Measurements from ENCODE around the gene SPATA2L. TPM values are rescaled to one million over a fixed set of nuclear protein-coding genes. Genes with fewer than 3 reads are reported as not detected.

SPATA2L gene
- total and polyA plus RNA-seq, 10 of the 15 experiments (the other 5 are each of a cell fraction or from before 2014, with no cell fraction given): 0.20 to 6.9 (median 3.9) TPM; not detected in 1

DNA sequence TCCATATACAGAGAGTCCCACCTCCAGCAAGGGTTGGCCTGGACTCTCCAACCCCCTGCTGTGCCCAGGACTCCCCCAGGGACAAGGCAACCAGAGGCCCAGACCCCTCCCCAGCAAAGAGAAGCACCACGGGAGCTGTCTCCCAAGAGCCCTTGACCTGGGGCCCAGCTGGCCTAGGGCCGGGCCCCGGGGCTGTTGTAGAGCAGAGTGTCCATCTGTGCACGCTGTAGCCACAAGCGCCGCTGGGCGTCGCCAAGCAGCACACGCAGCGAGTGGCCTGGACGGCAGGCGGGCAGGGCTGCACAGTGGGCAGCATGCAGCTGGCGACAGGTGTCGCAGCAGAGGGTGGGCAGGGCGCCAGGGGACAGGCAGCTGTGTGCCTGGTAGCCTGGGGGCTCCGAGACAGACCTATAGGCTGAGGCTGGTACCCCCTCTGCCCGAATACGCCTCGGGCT, 4.3 kb downstream of the SPATA2L start:
- H3K9ac ChIP-seq (ENCODE audit: control insufficient read depth, insufficient read depth, low read length): no peak overlapping the region
- in situ Hi-C loops (cut with MboI) (no loop called here), intact Hi-C loops (cut with micrococcal nuclease; ENCODE audit: unreplicated experiment) (no loop called here)
- ATAC-seq (no peak), DNase-seq (ENCODE audit: low read depth, low spot score) (no peak), FAIRE-seq (no peak)
- no TSS peak for BruUV-seq (replicated peaks)
- RAD21 ChIA-PET (ENCODE audit: unreplicated experiment): no interaction called here
- no peaks in the 10 kb centered on the region for H3K27me3 ChIP-seq (replicated peaks in 1 of 2; ENCODE audit: control insufficient read depth in 2 of 2, insufficient read depth in 2 of 2, low read length in 1 of 2)
- WGBS (ENCODE audit: insufficient coverage, insufficient replicate concordance, low lambda C conversion rate, missing lambda C conversion rate): 92% methylated on average over 19 of the region's 19 CpGs
- no peaks in the 10 kb centered on the region for H3K79me2 ChIP-seq (ENCODE audit: control insufficient read depth, insufficient read depth, low read length)
- peaks cover 20% of the 10 kb centered on the region for H3K4me1 ChIP-seq (ENCODE audit: control insufficient read depth, insufficient read depth, low read length)
- CTCF ChIA-PET: interaction anchor here (0.8 to 1.2 kb wide), 2 partner anchors 39 to 96 kb away, joined by 3 read pairs; no protein-coding TSS in a partner anchor
- no peak for TF ChIP-seq SREBF2 (IDR thresholded peaks at IDR 0.05; ENCODE audit: low read length)
- no peak for TF ChIP-seq CHD1 (IDR thresholded peaks at IDR 0.05; ENCODE audit: low read depth, low read length)
- TF ChIP-seq POLR2A (IDR thresholded peaks at IDR 0.05; ENCODE audit: low read depth, low read length): peak; percentile 49; the same call in 1 of the 2 replicates
- POLR2A ChIA-PET: interaction anchor here (0.6 to 1.4 kb wide), 2 partner anchors 9 to 181 kb away, joined by 3 read pairs; no protein-coding TSS in a partner anchor
- no peaks in the 10 kb centered on the region; the same call in 1 of the 2 replicates for H4K20me1 ChIP-seq (ENCODE audit: control insufficient read depth, insufficient read depth)
- no peaks in the 10 kb centered on the region for H3K9me3 ChIP-seq (replicated peaks; ENCODE audit: control insufficient read depth, insufficient read depth, low read length)
- peaks cover 0 to 9% of the 10 kb centered on the region in 2 experiments; a peak in 3 of 4 replicates for H3K36me3 ChIP-seq (ENCODE audit: control insufficient read depth in 2 of 2, insufficient read depth in 2 of 2, low read length in 1 of 2)
- no peak overlapping the region for H3K4me3 ChIP-seq
- no peak overlapping the region for H3K4me2 ChIP-seq (ENCODE audit: control insufficient read depth, insufficient read depth)
- no peak overlapping the region for H3K27ac ChIP-seq (ENCODE audit: control insufficient read depth, insufficient read depth)
- SMC1A ChIA-PET (ENCODE audit: uncharacterized antibody, unreplicated experiment): no interaction called here
- H2AFZ ChIP-seq (ENCODE audit: control insufficient read depth, low read depth, low read length): no peak overlapping the region

DNA sequence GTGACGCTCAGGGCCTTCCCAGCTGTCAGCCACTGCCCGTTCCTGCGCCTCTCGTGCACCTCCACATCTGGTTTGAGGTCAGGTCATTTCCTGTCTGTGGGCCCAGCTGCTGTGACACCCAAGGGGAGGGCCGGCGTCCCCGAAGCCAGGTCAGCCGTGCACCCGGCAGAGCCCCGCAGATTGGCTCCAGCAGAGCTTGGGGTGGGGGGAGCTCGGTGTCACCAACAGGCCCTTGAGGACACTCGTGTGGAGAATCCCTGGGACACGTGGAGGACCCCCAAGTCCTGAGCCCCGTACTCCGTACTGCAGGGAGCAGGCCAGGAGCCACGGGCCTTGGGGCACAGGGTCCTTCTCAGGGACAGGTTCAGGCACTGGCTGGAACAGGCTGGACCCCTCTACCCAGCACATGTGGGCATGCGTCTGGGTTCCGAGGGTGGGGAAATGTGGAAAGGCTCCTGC, 4.8 kb downstream of the SPATA2L start:
- SMC1A ChIA-PET (ENCODE audit: uncharacterized antibody, unreplicated experiment): no interaction called here
- 27% methylated on average over 18 of the region's 18 CpGs for WGBS (ENCODE audit: insufficient coverage, insufficient replicate concordance, low lambda C conversion rate, missing lambda C conversion rate)
- Histone ChIP-seq H3K79me2 (ENCODE audit: control insufficient read depth, insufficient read depth, low read length) (no peaks in the 10 kb centered on the region), H3K4me2 (ENCODE audit: control insufficient read depth, insufficient read depth) (peak overlapping the region; percentile 27; the same call in 1 of the 2 replicates), H4K20me1 (ENCODE audit: control insufficient read depth, insufficient read depth) (no peaks in the 10 kb centered on the region; the same call in 1 of the 2 replicates), H3K4me1 (ENCODE audit: control insufficient read depth, insufficient read depth, low read length) (peaks cover 19% of the 10 kb centered on the region), H3K4me3 (no peak overlapping the region), H3K9ac (ENCODE audit: control insufficient read depth, insufficient read depth, low read length) (no peak overlapping the region), H3K27me3 (replicated peaks in 1 of 2; ENCODE audit: control insufficient read depth in 2 of 2, insufficient read depth in 2 of 2, low read length in 1 of 2) (no peaks in the 10 kb centered on the region), H3K9me3 (replicated peaks; ENCODE audit: control insufficient read depth, insufficient read depth, low read length) (no peaks in the 10 kb centered on the region), H3K27ac (ENCODE audit: control insufficient read depth, insufficient read depth) (no peak overlapping the region), H3K36me3 (ENCODE audit: control insufficient read depth in 2 of 2, insufficient read depth in 2 of 2, low read length in 1 of 2) (peaks cover 0 to 12% of the 10 kb centered on the region in 2 experiments; a peak in 3 of 4 replicates), H2AFZ (ENCODE audit: control insufficient read depth, low read depth, low read length) (no peak overlapping the region)
- POLR2A ChIA-PET: interaction anchor here (1.4 to 1.5 kb wide), 2 partner anchors 8 to 10 kb away, joined by 3 to 4 read pairs; partner anchors contain the start of gene CDK10
- in situ Hi-C loops (cut with MboI): no loop called here
- CTCF ChIA-PET: interaction anchor here (0.8 to 1.2 kb wide), 2 partner anchors 38 to 96 kb away, joined by 3 read pairs; no protein-coding TSS in a partner anchor
- DNase-seq (ENCODE audit: low read depth, low spot score) (no peak), ATAC-seq (peak; percentile 15), FAIRE-seq (peak; percentile 38)
- TF ChIP-seq BHLHE40 (IDR thresholded peaks at IDR 0.05; ENCODE audit: borderline replicate concordance in 1 of 2, low read depth in 2 of 2, low read length in 1 of 2): peak; percentile 82 to 88
- TF ChIP-seq CREM (IDR thresholded peaks at IDR 0.05; ENCODE audit: low read depth): peak; percentile 48; the same call in 1 of the 2 replicates
- TF ChIP-seq RUNX3 (IDR thresholded peaks at IDR 0.05; ENCODE audit: low read length): peak; percentile 78
- peak; percentile 70 for TF ChIP-seq NR2F1 (conservative IDR thresholded peaks at IDR 0.05)
- TF ChIP-seq POLR2A (IDR thresholded peaks at IDR 0.05; ENCODE audit: low read depth, low read length): peak; percentile 52
- no peak for TF ChIP-seq POU2F2 (IDR thresholded peaks at IDR 0.05; ENCODE audit: borderline replicate concordance, low read depth, low read length)
- no peak for TF ChIP-seq SIN3A (IDR thresholded peaks at IDR 0.05; ENCODE audit: low read depth, low read length)
- TF ChIP-seq, protein P1, sequence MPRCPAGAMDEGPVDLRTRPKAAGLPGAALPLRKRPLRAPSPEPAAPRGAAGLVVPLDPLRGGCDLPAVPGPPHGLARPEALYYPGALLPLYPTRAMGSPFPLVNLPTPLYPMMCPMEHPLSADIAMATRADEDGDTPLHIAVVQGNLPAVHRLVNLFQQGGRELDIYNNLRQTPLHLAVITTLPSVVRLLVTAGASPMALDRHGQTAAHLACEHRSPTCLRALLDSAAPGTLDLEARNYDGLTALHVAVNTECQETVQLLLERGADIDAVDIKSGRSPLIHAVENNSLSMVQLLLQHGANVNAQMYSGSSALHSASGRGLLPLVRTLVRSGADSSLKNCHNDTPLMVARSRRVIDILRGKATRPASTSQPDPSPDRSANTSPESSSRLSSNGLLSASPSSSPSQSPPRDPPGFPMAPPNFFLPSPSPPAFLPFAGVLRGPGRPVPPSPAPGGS (IDR thresholded peaks at IDR 0.05; ENCODE audit: borderline replicate concordance, insufficient read depth, low read depth, low read length, poor library complexity, severe bottlenecking): peak; percentile 48
- 0 out of 2 replicates have a peak, but pooled peaks have one; percentile 28 for TF ChIP-seq CREB1 (IDR thresholded peaks at IDR 0.05; ENCODE audit: low read depth)
- TF ChIP-seq DPF2 (IDR thresholded peaks at IDR 0.05): 0 out of 2 replicates have a peak, but pooled peaks have one; percentile 26
- TF ChIP-seq, protein P2, sequence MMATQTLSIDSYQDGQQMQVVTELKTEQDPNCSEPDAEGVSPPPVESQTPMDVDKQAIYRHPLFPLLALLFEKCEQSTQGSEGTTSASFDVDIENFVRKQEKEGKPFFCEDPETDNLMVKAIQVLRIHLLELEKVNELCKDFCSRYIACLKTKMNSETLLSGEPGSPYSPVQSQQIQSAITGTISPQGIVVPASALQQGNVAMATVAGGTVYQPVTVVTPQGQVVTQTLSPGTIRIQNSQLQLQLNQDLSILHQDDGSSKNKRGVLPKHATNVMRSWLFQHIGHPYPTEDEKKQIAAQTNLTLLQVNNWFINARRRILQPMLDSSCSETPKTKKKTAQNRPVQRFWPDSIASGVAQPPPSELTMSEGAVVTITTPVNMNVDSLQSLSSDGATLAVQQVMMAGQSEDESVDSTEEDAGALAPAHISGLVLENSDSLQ (IDR thresholded peaks at IDR 0.05): 0 out of 2 replicates have a peak, but pooled peaks have one; percentile 14
- peak; percentile 68 for TF ChIP-seq TCF3 (IDR thresholded peaks at IDR 0.05; ENCODE audit: borderline replicate concordance, insufficient read depth, low read depth, low read length)
- no peak for TF ChIP-seq MEF2B (IDR thresholded peaks at IDR 0.05; ENCODE audit: partially characterized antibody, poor library complexity, severe bottlenecking)
- TF ChIP-seq TCF12 (IDR thresholded peaks at IDR 0.05; ENCODE audit: low read depth, low read length): peak; percentile 94
- no TSS peak for BruUV-seq (replicated peaks)
- RAD21 ChIA-PET (ENCODE audit: unreplicated experiment): no interaction called here
- intact Hi-C loops (cut with micrococcal nuclease; ENCODE audit: unreplicated experiment): no loop called here
